Stimulated activated CD4-positive, alpha-beta T cell treated with anti-CD3 and anti-CD28 coated beads, Interleukin-15, amount 100 ng/mL, for 1 hour (primary cell): ENCODE data around the gene YBX3.

Source experiments
- DNase-seq, 2 donors: peaks; one replicate each; pipeline ENCODE4 v3.0.0-alpha.2; 2020; ENCODE audit warnings: low read depth in 1 of 2, low spot score in 1 of 2

YBX3 gene

GRCh38 chr12:10672231-10672868, 50.8 kb downstream of the YBX3 start:
- DNase-seq, result no peak

- DNase-seq, result no peak
Observed at GRCh38 chr12:10669533-10669932, 53.6 kb downstream of the YBX3 start.

- DNase-seq, result no peak
Observed at GRCh38 chr12:10668526-10668925, 54.6 kb downstream of the YBX3 start.

- no peak for DNase-seq
Observed at GRCh38 chr12:10667581-10667980, 55.5 kb downstream of the YBX3 start.

- DNase-seq, result no peak
Observed at GRCh38 chr12:10664499-10664898, 58.6 kb downstream of the YBX3 start.

GRCh38 chr12:10663869-10664268, 59.3 kb downstream of the YBX3 start:
- no peak for DNase-seq

- no peak for DNase-seq
Observed at GRCh38 chr12:10661338-10661737, 61.8 kb downstream of the YBX3 start.

- no peak for DNase-seq
Observed at GRCh38 chr12:10654003-10654402, 69.1 kb downstream of the YBX3 start.

GRCh38 chr12:10652192-10652591, 70.9 kb downstream of the YBX3 start:
- DNase-seq, result no peak
